ENCODE results near the gene ZSCAN30.

Gene ZSCAN30

DNA sequence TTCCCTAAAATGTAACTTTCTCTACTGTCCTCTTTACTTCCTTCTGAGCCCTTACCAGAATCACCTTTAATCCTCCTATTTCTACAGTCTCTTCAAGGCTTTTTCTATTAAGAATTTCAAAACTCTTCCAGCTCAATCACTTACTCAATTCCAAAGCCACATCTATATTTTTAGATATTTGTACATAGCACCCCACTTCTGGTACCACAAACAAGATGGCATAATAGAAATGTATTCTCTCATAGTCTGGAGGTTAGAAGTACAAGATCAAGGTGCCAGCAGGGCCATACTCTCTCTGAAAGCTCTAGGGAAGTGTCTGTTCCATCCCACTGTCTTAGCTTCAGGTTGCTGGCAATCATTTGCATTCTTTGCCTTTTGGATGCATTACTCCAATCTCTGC lies 11.1 kb downstream of the ZSCAN30 start:
- TF ChIP-seq, protein P1, sequence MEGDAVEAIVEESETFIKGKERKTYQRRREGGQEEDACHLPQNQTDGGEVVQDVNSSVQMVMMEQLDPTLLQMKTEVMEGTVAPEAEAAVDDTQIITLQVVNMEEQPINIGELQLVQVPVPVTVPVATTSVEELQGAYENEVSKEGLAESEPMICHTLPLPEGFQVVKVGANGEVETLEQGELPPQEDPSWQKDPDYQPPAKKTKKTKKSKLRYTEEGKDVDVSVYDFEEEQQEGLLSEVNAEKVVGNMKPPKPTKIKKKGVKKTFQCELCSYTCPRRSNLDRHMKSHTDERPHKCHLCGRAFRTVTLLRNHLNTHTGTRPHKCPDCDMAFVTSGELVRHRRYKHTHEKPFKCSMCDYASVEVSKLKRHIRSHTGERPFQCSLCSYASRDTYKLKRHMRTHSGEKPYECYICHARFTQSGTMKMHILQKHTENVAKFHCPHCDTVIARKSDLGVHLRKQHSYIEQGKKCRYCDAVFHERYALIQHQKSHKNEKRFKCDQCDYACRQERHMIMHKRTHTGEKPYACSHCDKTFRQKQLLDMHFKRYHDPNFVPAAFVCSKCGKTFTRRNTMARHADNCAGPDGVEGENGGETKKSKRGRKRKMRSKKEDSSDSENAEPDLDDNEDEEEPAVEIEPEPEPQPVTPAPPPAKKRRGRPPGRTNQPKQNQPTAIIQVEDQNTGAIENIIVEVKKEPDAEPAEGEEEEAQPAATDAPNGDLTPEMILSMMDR (IDR thresholded peaks at IDR 0.05; ENCODE audit: low read depth, low read length) = no peak
- H3K4me3 ChIP-seq (ENCODE audit: low read depth, low read length) = no peak overlapping the region

DNA sequence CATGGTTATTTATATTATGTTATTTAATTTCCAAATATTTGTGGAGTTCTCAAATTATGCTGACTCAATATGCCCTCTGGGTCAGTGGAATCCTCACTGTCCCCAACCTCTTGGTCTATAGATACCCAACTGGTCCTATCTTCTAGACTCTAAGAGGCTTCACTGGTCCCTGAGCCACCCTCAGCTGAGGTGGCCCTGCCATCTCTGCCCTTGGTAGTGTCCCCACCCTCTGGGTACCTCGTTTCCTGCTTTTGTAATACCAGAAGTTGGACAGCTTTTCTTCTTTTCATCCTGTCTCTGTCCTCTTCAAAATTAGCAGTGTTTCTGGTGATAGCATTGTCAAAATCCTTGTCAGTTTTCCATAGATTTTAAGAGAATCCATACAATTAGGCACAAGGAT lies 11.9 kb downstream of the ZSCAN30 start:
- TF ChIP-seq, protein P1 (IDR thresholded peaks at IDR 0.05; ENCODE audit: low read depth, low read length) = no peak
- H3K4me3 ChIP-seq (ENCODE audit: low read depth, low read length) = no peak overlapping the region

DNA sequence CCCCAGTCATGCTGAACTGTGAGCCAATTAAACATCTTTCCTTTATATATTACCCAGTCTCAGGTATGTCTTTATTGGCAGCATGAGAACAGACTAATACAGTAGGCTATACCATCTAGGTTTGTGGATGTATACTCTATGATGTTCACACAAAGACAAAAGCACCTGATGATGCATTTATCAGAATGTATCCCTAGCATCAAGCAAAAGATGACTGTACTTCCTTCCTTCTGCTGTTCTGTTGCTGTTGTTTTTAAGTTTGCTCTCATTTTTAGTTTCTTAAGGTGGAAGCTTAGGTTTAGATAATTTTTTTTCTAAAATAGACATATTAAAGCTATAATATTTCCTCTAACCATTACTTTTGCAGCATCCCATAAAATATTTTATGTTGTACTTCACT lies 12.4 kb downstream of the ZSCAN30 start:
- TF ChIP-seq, protein P1 (IDR thresholded peaks at IDR 0.05; ENCODE audit: low read depth, low read length) = no peak

DNA sequence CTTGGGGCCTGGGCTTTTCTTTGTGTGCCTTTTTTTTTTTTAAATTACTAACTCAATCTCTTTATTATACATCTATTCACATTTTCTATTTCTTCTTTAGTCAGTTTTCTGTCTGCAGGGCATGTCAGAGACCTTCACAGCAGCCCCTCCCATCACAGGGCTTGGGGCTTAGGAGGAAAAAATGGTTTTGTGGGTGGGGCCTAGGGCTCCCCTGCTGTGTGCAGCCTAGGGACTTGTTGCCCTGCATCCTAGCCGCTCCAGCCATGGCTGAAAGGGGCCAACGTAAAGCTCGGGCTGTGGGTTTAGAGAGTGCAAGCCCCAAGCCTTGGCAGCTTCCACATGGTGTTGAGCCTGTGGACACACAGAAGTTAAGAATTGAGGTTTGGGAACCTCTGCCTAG lies 13.8 kb downstream of the ZSCAN30 start:
- no peak overlapping the region for H3K4me3 ChIP-seq (ENCODE audit: low read depth, low read length)
- TF ChIP-seq, protein P1 (IDR thresholded peaks at IDR 0.05; ENCODE audit: low read depth, low read length) = no peak

More for the DNA sequence above, 12.4 kb downstream of the ZSCAN30 start:
- no peak overlapping the region for H3K4me3 ChIP-seq (ENCODE audit: low read depth, low read length)

DNA sequence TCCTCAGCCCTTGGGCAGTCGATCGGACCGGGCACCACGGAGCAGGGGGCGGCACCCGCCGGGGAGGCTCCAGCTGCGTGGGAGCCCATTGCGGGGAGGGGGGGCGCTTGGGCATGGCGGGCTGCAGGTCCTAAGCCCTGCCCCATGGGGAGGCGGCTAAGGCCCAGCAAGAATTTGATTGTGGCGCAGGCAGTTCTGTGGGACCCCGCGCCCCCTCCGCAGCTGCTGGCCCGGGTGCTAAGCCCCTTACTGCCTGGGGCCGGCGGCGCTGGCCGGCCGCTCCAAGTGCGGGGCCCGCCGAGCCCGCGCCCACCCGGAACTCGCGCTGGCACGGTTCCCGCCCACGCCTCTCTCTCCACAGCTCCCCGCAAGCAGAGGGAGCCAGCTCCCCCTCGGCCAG lies 18.4 kb downstream of the ZSCAN30 start:
- no peak overlapping the region for H3K4me3 ChIP-seq (ENCODE audit: low read depth, low read length)
- TF ChIP-seq, protein P1 (IDR thresholded peaks at IDR 0.05; ENCODE audit: low read depth, low read length) = no peak

DNA sequence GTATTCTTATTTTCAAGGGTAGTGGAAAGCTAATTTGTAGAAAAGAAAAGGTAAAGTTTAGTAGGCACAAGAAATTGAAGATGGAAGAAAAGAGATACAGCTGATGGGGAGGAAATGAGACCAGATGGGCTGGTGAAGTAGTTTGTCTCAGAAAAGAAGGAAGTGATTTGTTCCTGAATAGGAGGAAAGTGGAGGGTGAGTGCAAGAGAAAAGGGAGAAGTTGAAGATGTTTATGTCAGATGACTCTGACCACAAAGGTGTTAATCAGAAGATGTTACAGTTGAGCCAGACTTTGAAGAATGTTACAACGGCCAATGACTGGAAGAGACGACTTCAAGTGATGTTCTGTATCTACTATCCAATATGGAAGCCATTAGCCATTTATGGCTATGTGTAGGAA lies 21.2 kb downstream of the ZSCAN30 start:
- TF ChIP-seq, protein P1 (IDR thresholded peaks at IDR 0.05; ENCODE audit: low read depth, low read length) = no peak
- H3K4me3 ChIP-seq (ENCODE audit: low read depth, low read length) = no peak overlapping the region

DNA sequence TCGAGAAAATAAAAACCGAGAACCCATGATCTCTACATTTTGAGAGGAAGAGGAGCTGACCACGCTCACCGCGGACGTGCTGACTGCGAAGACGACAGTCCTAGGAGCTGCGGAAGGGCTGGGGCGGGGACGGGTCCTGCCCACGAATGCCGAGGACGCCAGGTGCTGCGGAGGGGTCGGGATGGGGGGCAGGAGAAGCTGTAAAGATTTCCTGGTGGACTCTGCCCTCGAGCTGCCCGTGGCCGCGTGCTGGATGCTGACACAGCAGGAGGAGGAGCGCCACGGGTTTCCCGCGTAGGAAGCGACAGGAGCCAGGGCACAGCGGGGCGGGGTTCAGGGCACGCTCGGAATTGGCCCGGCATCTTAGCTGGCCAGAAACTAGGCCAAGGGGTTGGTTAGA lies 22.2 kb downstream of the ZSCAN30 start:
- TF ChIP-seq, protein P1 (IDR thresholded peaks at IDR 0.05; ENCODE audit: low read depth, low read length) = no peak
- H3K4me3 ChIP-seq (ENCODE audit: low read depth, low read length) = no peak overlapping the region
